C4-2B (cell line): ENCODE measurements around the gene AMDHD1.
"Not testable (repeated sequence)": the region's sequence is repeated elsewhere in the genome, so short reads cannot be mapped to it uniquely, and the experiment has no call there.

ENCODE experiments used
- H3K27ac ChIP-seq: fragments of 450-650 bp; 2 replicates; pipeline ENCODE4 v1.5.1; 2017
- ZFX ChIP-seq: fragments of 450-650 bp; IDR thresholded peaks from 2 replicates; pipeline ENCODE4 v1.6.1; 2017
- TF ChIP-seq, protein P1 (sequence below): fragments of 450-650 bp; conservative IDR thresholded peaks from 2 replicates; pipeline ENCODE4 v1.5.1; 2017; ENCODE audit warnings: mild to moderate bottlenecking

AMDHD1 gene

DNA sequence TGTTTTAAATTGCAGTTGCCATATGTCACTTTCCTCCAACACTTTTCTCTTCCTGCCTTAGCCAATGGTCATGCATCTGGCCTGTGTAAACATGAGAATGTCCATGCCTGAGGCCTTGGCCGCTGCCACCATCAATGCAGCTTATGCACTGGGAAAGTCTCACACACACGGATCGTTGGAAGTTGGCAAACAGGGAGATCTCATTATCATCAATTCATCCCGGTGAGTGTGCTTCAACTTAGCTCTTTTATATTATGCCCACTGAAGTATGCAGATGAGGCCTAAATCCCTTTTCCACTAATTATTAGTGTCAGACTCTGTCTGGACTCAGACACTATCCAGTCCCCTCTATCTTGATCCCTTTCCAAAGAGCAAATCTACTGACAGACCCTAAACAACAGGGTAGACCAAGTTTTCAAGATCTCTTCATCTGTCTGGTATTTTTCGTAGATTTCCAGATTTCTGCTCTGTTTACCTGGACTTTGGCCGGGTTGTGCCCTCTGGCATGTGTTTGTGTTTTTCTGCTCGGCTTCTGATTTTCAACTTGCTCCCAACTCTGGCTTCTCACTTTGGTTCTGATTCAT, 23.2 kb downstream of the AMDHD1 start:
- no peak for TF ChIP-seq ZFX
- TF ChIP-seq, protein P1, sequence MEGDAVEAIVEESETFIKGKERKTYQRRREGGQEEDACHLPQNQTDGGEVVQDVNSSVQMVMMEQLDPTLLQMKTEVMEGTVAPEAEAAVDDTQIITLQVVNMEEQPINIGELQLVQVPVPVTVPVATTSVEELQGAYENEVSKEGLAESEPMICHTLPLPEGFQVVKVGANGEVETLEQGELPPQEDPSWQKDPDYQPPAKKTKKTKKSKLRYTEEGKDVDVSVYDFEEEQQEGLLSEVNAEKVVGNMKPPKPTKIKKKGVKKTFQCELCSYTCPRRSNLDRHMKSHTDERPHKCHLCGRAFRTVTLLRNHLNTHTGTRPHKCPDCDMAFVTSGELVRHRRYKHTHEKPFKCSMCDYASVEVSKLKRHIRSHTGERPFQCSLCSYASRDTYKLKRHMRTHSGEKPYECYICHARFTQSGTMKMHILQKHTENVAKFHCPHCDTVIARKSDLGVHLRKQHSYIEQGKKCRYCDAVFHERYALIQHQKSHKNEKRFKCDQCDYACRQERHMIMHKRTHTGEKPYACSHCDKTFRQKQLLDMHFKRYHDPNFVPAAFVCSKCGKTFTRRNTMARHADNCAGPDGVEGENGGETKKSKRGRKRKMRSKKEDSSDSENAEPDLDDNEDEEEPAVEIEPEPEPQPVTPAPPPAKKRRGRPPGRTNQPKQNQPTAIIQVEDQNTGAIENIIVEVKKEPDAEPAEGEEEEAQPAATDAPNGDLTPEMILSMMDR, result no peak
- H3K27ac ChIP-seq, result no peak overlapping the region

DNA sequence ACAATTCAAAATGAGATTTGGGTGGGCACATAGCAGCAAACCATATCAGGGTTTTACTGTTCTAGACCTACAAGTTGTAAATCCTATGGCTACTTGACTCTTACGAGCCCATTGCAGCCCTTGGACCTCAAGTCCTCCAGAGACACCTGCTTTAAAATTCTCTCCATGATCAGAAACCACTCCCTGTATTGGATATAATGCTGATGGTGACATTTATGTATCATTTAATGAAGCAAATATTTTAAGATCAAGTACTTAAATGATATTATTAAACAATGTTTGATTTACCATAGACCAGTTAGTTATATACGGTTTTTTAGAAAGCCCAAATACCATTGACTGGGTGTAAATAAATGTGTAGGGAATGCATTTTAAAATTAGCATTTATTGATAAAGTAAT, 24.2 kb downstream of the AMDHD1 start:
- no peak for TF ChIP-seq ZFX
- TF ChIP-seq, protein P1, result no peak

GRCh38 chr12:95969116-95969515, 26.0 kb downstream of the AMDHD1 start:
- not testable (repeated sequence) for H3K27ac ChIP-seq

More for the DNA sequence above, 24.2 kb downstream of the AMDHD1 start:
- H3K27ac ChIP-seq, result no peak overlapping the region

DNA sequence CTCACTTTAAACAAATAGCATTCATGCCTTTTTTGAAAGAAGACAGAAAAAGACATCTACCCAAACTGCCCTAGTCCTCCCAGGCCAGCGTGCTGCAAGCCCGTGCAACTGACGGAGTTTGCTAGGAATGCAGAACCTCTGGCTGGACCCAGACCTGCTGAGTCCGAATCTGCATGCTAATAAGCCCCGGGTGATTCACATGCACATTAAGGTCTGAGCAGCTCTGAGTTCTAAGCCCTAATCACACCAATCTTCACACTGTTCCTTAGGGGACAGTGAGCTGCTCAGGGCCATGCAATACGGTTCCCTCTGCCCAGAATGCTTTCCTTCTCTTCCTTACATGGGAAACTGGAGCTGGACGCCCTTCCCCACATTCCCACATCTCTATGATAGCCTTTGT, 27.8 kb downstream of the AMDHD1 start:
- TF ChIP-seq ZFX, result no peak
- TF ChIP-seq, protein P1, result no peak
- no peak overlapping the region for H3K27ac ChIP-seq

DNA sequence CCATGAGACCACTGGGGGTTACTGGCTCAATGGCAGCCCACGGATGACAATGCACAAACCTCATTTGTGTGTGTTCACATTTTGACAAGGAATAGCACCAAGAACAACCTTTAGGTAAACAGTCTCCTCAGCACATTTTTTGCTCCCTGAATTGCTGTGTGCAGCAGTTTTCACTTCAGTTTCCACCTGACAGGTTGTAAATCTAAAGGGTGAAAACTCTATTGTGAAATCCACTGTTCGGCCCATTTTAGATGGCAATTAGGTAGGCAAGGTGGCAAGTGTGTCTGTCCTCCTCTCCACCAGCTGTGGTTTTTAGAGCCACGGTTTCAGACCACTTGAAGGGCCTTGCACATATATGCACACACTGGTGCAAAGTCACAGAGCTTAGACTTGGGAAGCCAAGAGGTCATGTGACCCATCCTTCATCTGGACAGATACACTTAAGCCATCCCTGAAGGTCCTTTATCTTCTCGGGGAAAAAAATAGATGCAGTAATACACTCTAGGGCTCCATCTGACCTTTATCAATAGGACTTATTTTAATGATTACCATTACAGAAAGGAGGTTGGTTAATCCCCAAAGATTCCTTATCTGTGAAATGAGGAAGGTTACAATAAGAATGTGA, 29.8 kb downstream of the AMDHD1 start:
- TF ChIP-seq, protein P1, result no peak
- no peak for TF ChIP-seq ZFX
- no peak overlapping the region for H3K27ac ChIP-seq

DNA sequence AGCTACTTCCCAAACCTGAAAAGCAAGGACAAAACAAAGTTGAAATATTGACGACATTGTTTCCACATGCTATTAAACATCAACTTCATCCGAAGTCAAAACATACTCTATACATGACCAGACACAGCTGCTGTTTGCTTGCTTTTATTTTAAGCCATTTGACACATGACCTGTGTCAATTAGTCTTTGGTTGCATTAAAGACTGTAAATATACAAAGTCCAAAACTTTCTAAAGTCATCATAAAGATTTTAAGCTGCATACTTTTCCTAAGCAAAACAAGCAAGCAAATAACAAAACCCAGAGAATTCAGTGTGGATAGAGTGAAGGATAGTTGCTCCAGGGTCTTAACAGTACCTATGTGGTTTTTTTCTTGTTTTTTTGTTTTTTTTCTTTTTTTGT, 31.2 kb downstream of the AMDHD1 start:
- TF ChIP-seq, protein P1, result no peak
- no peak for TF ChIP-seq ZFX
- no peak overlapping the region for H3K27ac ChIP-seq

DNA sequence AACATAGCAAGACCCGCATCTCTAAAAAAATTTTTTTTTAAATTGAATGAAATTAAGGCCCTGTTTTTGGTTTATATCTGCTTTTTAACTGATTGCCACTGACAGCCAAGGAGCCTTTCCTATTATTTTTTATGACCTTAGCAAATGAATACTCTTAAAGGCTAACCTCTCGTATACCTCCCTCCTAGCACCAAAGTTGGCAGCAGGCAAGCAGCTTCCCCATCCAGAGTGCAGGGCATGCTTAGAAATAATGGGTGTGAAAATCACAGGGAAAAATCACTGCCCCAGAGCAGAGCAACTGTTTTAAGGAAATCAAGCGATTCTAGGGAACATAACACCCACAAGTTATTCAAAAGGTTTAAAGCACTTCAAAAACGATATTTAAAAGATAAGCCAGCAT, 32.4 kb downstream of the AMDHD1 start:
- TF ChIP-seq ZFX, result no peak
- TF ChIP-seq, protein P1, result no peak
- H3K27ac ChIP-seq, result no peak overlapping the region

DNA sequence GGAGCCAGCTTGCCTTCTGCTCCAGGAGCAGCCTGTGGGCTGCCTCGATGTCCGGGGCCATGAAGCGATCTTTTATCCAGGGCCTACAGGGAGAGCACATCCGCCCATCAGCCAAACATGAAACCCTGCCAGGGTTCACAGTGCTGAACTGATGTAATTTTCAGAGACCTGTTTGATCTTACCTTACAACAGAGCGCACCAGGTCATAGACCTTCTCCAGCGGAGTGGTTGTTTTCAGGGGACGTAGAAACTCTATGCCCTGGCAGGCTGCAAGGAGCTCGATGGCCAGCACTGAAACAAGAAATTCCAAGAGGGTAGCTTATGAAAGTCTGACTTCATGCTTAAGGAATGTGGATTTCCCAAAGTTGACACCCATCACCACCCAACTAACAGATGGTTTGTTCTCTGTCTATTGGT, 33.3 kb downstream of the AMDHD1 start:
- H3K27ac ChIP-seq, result no peak overlapping the region
- TF ChIP-seq, protein P1, result no peak
- TF ChIP-seq ZFX, result no peak
